Measurements from ENCODE around the gene DMWD. TPM values are rescaled to one million over a fixed set of nuclear protein-coding genes. Genes with fewer than 3 reads are reported as not detected.
"Not testable (repeated sequence)": the region's sequence is repeated elsewhere in the genome, so short reads cannot be mapped to it uniquely, and the experiment has no call there.

The DMWD gene
- total RNA-seq, 1 experiment from 2014 or later, result 86.7 TPM

DNA sequence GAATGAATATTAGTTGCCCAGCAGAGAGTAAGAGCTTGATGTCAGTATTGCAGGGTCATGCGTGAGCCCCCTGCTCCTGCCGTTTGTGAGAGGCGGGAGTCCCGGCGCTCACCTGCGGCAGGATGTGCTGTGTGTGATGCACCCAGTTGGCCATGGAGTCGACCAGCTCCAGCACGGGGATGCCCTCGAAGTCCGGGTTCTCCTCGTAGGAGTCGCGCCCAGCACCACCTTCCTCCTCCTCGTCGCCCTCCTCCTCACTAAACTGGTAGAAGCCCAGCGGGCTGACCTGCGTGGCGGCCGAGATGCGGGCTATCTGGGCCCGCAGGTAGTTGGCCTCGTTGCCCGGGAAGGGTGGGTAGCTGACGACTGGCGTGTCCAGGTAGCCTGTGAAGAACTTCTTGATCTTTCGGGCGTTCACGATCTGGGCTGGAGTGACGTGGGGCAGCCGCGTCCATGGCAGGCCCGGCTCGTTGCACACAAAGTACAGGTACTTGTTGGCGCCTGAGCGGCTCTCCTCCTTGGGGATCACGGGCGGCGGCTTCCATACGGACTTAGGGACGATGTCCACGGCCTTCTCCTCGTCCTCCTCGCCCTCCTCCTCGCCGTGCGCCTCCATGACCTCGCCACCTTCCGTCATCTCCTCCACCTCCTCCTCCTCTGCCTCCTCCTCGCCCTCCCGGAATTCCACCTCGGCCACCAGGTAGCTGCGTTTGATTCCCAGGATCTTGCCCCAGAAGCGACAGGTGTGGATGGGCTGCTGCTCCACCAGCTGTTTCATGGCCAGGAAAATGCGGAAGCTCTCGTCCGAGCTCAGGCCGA, 11.7 kb upstream of the DMWD start:
- Histone ChIP-seq H3K36me3 (ENCODE audit: insufficient read depth, low read length, poor library complexity, severe bottlenecking) (no peaks in the 10 kb centered on the region), H3K9me3 (ENCODE audit: low read depth, low read length, poor library complexity, severe bottlenecking) (no peaks in the 10 kb centered on the region), H3K4me3 (ENCODE audit: low read depth, low read length, poor library complexity, severe bottlenecking) (no peak overlapping the region), H3K27ac (ENCODE audit: low read depth, low read length, poor library complexity, severe bottlenecking) (no peak overlapping the region), H3K27me3 (replicated peaks; ENCODE audit: insufficient read depth, low read depth, low read length, poor library complexity) (no peaks in the 10 kb centered on the region), H3K4me1 (ENCODE audit: insufficient read depth, low read length, poor library complexity, severe bottlenecking) (peaks cover 4% of the 10 kb centered on the region)
- DNase-seq (ENCODE audit: low spot score), result no peak
- TF ChIP-seq, protein P1, sequence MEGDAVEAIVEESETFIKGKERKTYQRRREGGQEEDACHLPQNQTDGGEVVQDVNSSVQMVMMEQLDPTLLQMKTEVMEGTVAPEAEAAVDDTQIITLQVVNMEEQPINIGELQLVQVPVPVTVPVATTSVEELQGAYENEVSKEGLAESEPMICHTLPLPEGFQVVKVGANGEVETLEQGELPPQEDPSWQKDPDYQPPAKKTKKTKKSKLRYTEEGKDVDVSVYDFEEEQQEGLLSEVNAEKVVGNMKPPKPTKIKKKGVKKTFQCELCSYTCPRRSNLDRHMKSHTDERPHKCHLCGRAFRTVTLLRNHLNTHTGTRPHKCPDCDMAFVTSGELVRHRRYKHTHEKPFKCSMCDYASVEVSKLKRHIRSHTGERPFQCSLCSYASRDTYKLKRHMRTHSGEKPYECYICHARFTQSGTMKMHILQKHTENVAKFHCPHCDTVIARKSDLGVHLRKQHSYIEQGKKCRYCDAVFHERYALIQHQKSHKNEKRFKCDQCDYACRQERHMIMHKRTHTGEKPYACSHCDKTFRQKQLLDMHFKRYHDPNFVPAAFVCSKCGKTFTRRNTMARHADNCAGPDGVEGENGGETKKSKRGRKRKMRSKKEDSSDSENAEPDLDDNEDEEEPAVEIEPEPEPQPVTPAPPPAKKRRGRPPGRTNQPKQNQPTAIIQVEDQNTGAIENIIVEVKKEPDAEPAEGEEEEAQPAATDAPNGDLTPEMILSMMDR (conservative IDR thresholded peaks at IDR 0.05; ENCODE audit: low read depth, low read length), result no peak
- TF ChIP-seq EZH2 (IDR thresholded peaks at IDR 0.05; ENCODE audit: borderline replicate concordance, low read depth, low read length, poor library complexity, severe bottlenecking), result no peak
- POLR2A ChIA-PET (ENCODE audit: low non-redundant PET), result interaction anchor here (0.7 kb wide), 1 partner anchor 17 kb away, joined by 3 read pairs; no protein-coding TSS in a partner anchor
- intact Hi-C loops (cut with micrococcal nuclease; ENCODE audit: unreplicated experiment), result no loop called here
- no TSS peak for BruUV-seq (replicated peaks)
- CTCF ChIA-PET, result interaction anchor here (1.5 kb wide), 1 partner anchor 12 kb away, joined by 8 read pairs; no protein-coding TSS in a partner anchor

DNA sequence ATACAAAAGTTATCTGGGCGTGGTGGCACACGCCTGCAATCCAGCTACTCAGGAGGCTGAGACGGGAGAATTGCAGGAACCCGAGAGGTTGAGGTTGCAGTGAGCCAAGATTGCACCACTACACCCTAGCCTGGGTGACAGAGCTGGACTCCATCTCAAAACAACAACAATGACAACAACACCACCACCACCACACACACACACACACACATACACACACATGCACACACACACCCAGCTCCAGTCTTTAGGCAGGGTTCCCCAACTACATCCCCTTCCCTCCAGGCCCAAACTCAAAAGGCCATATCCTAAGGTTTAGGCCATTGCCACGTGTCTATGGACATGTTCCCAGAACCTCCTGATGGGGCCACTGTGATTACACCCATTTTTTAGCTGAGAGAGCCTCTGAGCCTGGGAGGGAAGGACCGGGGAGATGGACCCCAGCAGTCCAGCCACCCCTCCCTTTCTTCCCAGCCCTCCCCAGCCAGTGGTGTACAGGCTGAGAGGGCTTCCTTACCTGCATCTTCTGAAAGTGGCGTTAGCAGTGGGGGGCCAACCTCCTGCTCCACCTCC, 9.0 kb upstream of the DMWD start:
- H3K27me3 ChIP-seq (replicated peaks; ENCODE audit: insufficient read depth, low read depth, low read length, poor library complexity), result no peaks in the 10 kb centered on the region
- intact Hi-C loops (cut with micrococcal nuclease; ENCODE audit: unreplicated experiment), result no loop called here
- TF ChIP-seq, protein P1 (conservative IDR thresholded peaks at IDR 0.05; ENCODE audit: low read depth, low read length), result no peak
- no peak for TF ChIP-seq EZH2 (IDR thresholded peaks at IDR 0.05; ENCODE audit: borderline replicate concordance, low read depth, low read length, poor library complexity, severe bottlenecking)
- ChIA-PET CTCF (interaction anchor here (1.0 kb wide), 1 partner anchor 15 kb away, joined by 3 read pairs; no protein-coding TSS in a partner anchor), POLR2A (ENCODE audit: low non-redundant PET) (no interaction called here)
- DNase-seq (ENCODE audit: low spot score), result no peak
- H3K4me1 ChIP-seq (ENCODE audit: insufficient read depth, low read length, poor library complexity, severe bottlenecking), result peaks cover 4% of the 10 kb centered on the region
- H3K27ac ChIP-seq (ENCODE audit: low read depth, low read length, poor library complexity, severe bottlenecking), result no peak overlapping the region
- no peaks in the 10 kb centered on the region for H3K36me3 ChIP-seq (ENCODE audit: insufficient read depth, low read length, poor library complexity, severe bottlenecking)
- no peak overlapping the region for H3K4me3 ChIP-seq (ENCODE audit: low read depth, low read length, poor library complexity, severe bottlenecking)
- no TSS peak for BruUV-seq (replicated peaks)
- no peaks in the 10 kb centered on the region for H3K9me3 ChIP-seq (ENCODE audit: low read depth, low read length, poor library complexity, severe bottlenecking)

DNA sequence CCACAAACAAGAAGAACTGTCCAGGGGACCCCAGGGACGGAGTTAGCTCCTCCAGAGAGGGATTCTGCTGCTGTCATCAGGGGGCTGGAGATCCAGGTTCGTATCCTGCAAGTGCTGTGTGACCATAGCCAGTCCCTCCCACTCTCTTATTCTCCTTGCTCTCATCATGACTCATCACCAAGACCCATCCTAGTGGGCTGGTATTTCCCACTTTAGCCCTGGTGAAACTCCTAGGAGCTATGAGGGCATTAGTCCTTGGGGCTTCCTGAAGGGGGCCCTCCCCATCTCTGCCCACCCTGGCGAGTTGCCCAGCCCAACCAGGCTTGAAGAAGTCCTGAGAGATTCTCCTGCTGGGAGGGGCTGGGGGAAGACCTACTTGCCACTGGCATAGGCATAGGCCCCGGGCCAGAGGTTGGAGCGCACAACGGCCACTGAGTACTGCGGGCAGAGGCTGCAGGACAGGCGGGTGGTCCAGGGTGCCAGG, 7.5 kb upstream of the DMWD start:
- Histone ChIP-seq H3K27me3 (replicated peaks; ENCODE audit: insufficient read depth, low read depth, low read length, poor library complexity) (no peaks in the 10 kb centered on the region), H3K36me3 (ENCODE audit: insufficient read depth, low read length, poor library complexity, severe bottlenecking) (no peaks in the 10 kb centered on the region), H3K4me1 (ENCODE audit: insufficient read depth, low read length, poor library complexity, severe bottlenecking) (peaks cover 4% of the 10 kb centered on the region), H3K4me3 (ENCODE audit: low read depth, low read length, poor library complexity, severe bottlenecking) (no peak overlapping the region), H3K27ac (ENCODE audit: low read depth, low read length, poor library complexity, severe bottlenecking) (no peak overlapping the region), H3K9me3 (ENCODE audit: low read depth, low read length, poor library complexity, severe bottlenecking) (no peaks in the 10 kb centered on the region)
- BruUV-seq (replicated peaks), result no TSS peak
- TF ChIP-seq EZH2 (IDR thresholded peaks at IDR 0.05; ENCODE audit: borderline replicate concordance, low read depth, low read length, poor library complexity, severe bottlenecking), result no peak
- TF ChIP-seq, protein P1 (conservative IDR thresholded peaks at IDR 0.05; ENCODE audit: low read depth, low read length), result no peak
- ChIA-PET CTCF (interaction anchor here (0.7 to 1.8 kb wide), 3 partner anchors 17 to 184 kb away, joined by 6 to 17 read pairs (median 12); partner anchors contain the start of gene SIX5), POLR2A (ENCODE audit: low non-redundant PET) (no interaction called here)
- peak; percentile 54 for DNase-seq (ENCODE audit: low spot score)
- intact Hi-C loops (cut with micrococcal nuclease; ENCODE audit: unreplicated experiment), result no loop called here

DNA sequence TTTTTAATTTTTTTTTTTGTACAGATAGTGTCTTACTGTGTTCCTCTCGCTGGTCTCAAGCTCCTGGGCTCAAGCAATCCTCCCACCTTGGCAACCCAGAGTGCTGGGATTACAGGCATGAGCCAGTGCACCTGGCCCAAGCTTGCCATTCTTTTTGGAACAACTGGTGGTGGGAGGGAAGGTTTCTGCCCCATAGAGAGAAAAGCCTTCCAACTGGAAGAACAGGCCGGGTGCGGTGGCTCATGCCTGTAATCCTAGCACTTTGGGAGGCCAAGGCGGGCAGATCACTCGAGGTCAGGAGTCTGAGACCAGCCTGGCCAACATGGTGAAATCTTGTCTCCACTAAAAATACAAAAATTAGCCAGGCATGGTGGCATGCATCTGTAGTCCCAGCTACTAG, 6.9 kb upstream of the DMWD start:
- POLR2A ChIA-PET (ENCODE audit: low non-redundant PET), result interaction anchor here (0.7 kb wide), 2 partner anchors 13 to 121 kb away, joined by 4 to 5 read pairs; no protein-coding TSS in a partner anchor
- intact Hi-C loops (cut with micrococcal nuclease; ENCODE audit: unreplicated experiment); BruUV-seq (replicated peaks): not testable (repeated sequence)

More for the DNA sequence above, 6.9 kb upstream of the DMWD start:
- H3K4me1 ChIP-seq (ENCODE audit: insufficient read depth, low read length, poor library complexity, severe bottlenecking); DNase-seq (ENCODE audit: low spot score); H3K27me3 ChIP-seq (replicated peaks; ENCODE audit: insufficient read depth, low read depth, low read length, poor library complexity); H3K4me3 ChIP-seq (ENCODE audit: low read depth, low read length, poor library complexity, severe bottlenecking); H3K36me3 ChIP-seq (ENCODE audit: insufficient read depth, low read length, poor library complexity, severe bottlenecking); H3K27ac ChIP-seq (ENCODE audit: low read depth, low read length, poor library complexity, severe bottlenecking); H3K9me3 ChIP-seq (ENCODE audit: low read depth, low read length, poor library complexity, severe bottlenecking): not testable (repeated sequence)
- CTCF ChIA-PET, result interaction anchor here (0.6 to 1.8 kb wide), 5 partner anchors 10 to 242 kb away, joined by 3 to 17 read pairs (median 6); partner anchors contain the start of gene SIX5

Data from A673 (cell line).